OCI-LY3 (cell line): Measurements from ENCODE around the gene JAKMIP1.

Source experiments
- CTCF ChIP-seq: fragments of 200-600, 300-600 bp; sonication (generic); IDR thresholded peaks from 2 replicates; pipeline ENCODE4 v1.5.1; 2014; ENCODE audit warnings: antibody characterized with exemption, low read length, low read depth
- EZH2phosphoT487 ChIP-seq: fragments of 200-600 bp; shearing (Covaris generic); IDR thresholded peaks from 2 replicates; pipeline ENCODE4 v1.6.1; 2018; ENCODE audit warnings: antibody characterized with exemption, mixed run types, low read depth

DNA sequence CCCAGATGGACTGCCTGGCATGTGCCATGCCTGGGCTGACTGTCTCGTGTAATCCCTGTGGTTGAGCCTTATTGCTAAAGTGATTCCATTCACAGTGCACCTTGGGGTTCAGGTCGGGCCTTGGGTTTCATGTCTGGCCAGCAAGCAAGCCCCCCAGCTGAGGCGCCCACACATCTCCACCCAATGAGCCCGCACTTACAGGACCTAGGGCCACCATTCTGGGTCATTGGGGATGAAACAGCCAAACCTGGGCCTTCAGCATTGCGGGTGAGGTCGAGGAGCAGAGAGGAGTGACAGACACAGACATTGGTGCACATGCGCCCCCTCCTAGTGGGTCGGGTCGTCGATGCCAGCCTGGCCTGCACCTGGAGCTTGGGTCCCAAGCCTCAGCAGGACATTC lies 48.0 kb upstream of the JAKMIP1 start:
- TF ChIP-seq CTCF = no peak
- TF ChIP-seq EZH2phosphoT487 = no peak
